Left cardiac atrium (tissue), 4 donors: ENCODE measurements around the gene POPDC3. TPM values are rescaled to one million over a fixed set of nuclear protein-coding genes. Genes with fewer than 3 reads are reported as not detected.
A peak's percentile ranks its signal among the peaks of the same experiment; 100 is the strongest.

ENCODE experiments used
- ATAC-seq, 2 donors: fragments of 200-7000 bp; cut with Tn5 transposase; one replicate each; pipeline ENCODE4 v1.9.1; 2020; ENCODE audit warnings: mild to moderate bottlenecking in 2 of 2, moderate library complexity in 2 of 2
- DNase-seq: peaks from one replicate; pipeline ENCODE4 v3.0.0-alpha.2; 2020
- intact Hi-C, 2 donors: fragments of 100-400 bp; cut with DNase I; formaldehyde crosslinking; loops; one replicate each; pipeline versions ENCODE4 v1.14.1 to v1.15.1; 2022 to 2023
- total RNA-seq, 2 donors: library from RNA; stranded (reverse); fragmentation: NEBNext Ultra II Directional; extraction: Animal tissue kit (Norgen Biotek cat#: 25700); gene quantifications; one replicate each; pipeline ENCODE4 v1.2.1, GENCODE V29; 2021
- donor health status: DM: no; HTN: yes; CAD: no.
- donor health status: DM: no; HTN: yes; CAD: no; lungs with severe emphysema.
- donor health status: DM: yes; HTN: yes; CAD: no.
- donor health status: Dilated cardiomyopathy.

The POPDC3 gene
- total RNA-seq, 2 donors from 2014 or later: 34.5 to 35.5 TPM

- peak; percentile 22 for DNase-seq
- intact Hi-C loops: loop anchor here in 1 of 2 donors (10.0 kb wide), 1 partner anchor 100 kb away; no protein-coding TSS in a partner anchor
- ATAC-seq: peak; percentile 82 to 94
Measured at GRCh38 chr6:105164418-105164817, 15.4 kb downstream of the POPDC3 start.

GRCh38 chr6:105163183-105163582 is 16.6 kb downstream of the POPDC3 start:
- DNase-seq (no peak), ATAC-seq (no peak)
- intact Hi-C loops: loop anchor here in 1 of 2 donors (10.0 kb wide), 1 partner anchor 102 kb away; no protein-coding TSS in a partner anchor

- no peak for ATAC-seq
- intact Hi-C loops: loop anchor here in 1 of 2 donors (10.0 kb wide), 1 partner anchor 102 kb away; no protein-coding TSS in a partner anchor
Measured at GRCh38 chr6:105162377-105162776, 17.4 kb downstream of the POPDC3 start.

GRCh38 chr6:105161421-105161820 is 18.4 kb downstream of the POPDC3 start:
- intact Hi-C loops: loop anchor here in 1 of 2 donors (10.0 kb wide), 1 partner anchor 103 kb away; no protein-coding TSS in a partner anchor
- ATAC-seq: no peak
- DNase-seq: no peak

More at GRCh38 chr6:105162377-105162776, 17.4 kb downstream of the POPDC3 start:
- DNase-seq: no peak

- ATAC-seq (no peak), DNase-seq (no peak)
- intact Hi-C loops: no loop called here
Measured at GRCh38 chr6:105153676-105154075, 26.1 kb downstream of the POPDC3 start.

- DNase-seq: no peak
- intact Hi-C loops: no loop called here
- ATAC-seq: no peak
Measured at GRCh38 chr6:105152880-105153279, 26.9 kb downstream of the POPDC3 start.

- ATAC-seq (no peak), DNase-seq (no peak)
- intact Hi-C loops: no loop called here
Measured at GRCh38 chr6:105151644-105152043, 28.2 kb downstream of the POPDC3 start.

GRCh38 chr6:105138141-105138540 is 41.7 kb downstream of the POPDC3 start:
- intact Hi-C loops: loop anchor here in 1 of 2 donors (5.0 kb wide), 1 partner anchor 224 kb away; no protein-coding TSS in a partner anchor

GRCh38 chr6:105137388-105137787 is 42.4 kb downstream of the POPDC3 start:
- intact Hi-C loops: loop anchor here in 1 of 2 donors (5.0 kb wide), 1 partner anchor 225 kb away; no protein-coding TSS in a partner anchor
- DNase-seq: peak; percentile 35

More at GRCh38 chr6:105138141-105138540, 41.7 kb downstream of the POPDC3 start:
- ATAC-seq (no peak), DNase-seq (no peak)

GRCh38 chr6:105136431-105137350 is 43.1 kb downstream of the POPDC3 start:
- peak; percentile 88 to 89 for ATAC-seq
- DNase-seq: peak; percentile 70
- intact Hi-C loops: loop anchor here in 1 of 2 donors (5.0 kb wide), 1 partner anchor 226 kb away; no protein-coding TSS in a partner anchor

More at GRCh38 chr6:105137388-105137787, 42.4 kb downstream of the POPDC3 start:
- peak in 1 of 2 donors; percentile 13 for ATAC-seq

GRCh38 chr6:105135907-105136430 is 43.8 kb downstream of the POPDC3 start:
- DNase-seq (no peak), ATAC-seq (peak in 1 of 2 donors; percentile 25)
- intact Hi-C loops: loop anchor here in 1 of 2 donors (5.0 kb wide), 1 partner anchor 226 kb away; no protein-coding TSS in a partner anchor

- DNase-seq (no peak), ATAC-seq (no peak)
- intact Hi-C loops: loop anchor here in 1 of 2 donors (5.0 kb wide), 1 partner anchor 227 kb away; no protein-coding TSS in a partner anchor
Measured at GRCh38 chr6:105135056-105135455, 44.8 kb downstream of the POPDC3 start.

GRCh38 chr6:105122717-105123116 is 57.1 kb downstream of the POPDC3 start:
- intact Hi-C loops: no loop called here
- DNase-seq (no peak), ATAC-seq (no peak)

- intact Hi-C loops: no loop called here
- no peak for DNase-seq
- no peak for ATAC-seq
Measured at GRCh38 chr6:105121981-105122380, 57.8 kb downstream of the POPDC3 start.

GRCh38 chr6:105120570-105120969 is 59.2 kb downstream of the POPDC3 start:
- DNase-seq (no peak), ATAC-seq (no peak)
- intact Hi-C loops: no loop called here

- ATAC-seq: no peak
- intact Hi-C loops: no loop called here
- no peak for DNase-seq
Measured at GRCh38 chr6:105116150-105116549, 63.7 kb downstream of the POPDC3 start.

- peak; percentile 49 to 59 for ATAC-seq
- intact Hi-C loops: no loop called here
- DNase-seq: no peak
Measured at GRCh38 chr6:105113422-105113821, 66.4 kb downstream of the POPDC3 start.

- DNase-seq: no peak
- intact Hi-C loops: no loop called here
Measured at GRCh38 chr6:105112577-105112976, 67.2 kb downstream of the POPDC3 start.

GRCh38 chr6:105111871-105112270 is 67.9 kb downstream of the POPDC3 start:
- intact Hi-C loops: no loop called here
- no peak for DNase-seq
- no peak for ATAC-seq

More at GRCh38 chr6:105112577-105112976, 67.2 kb downstream of the POPDC3 start:
- ATAC-seq: no peak

GRCh38 chr6:105111105-105111504 is 68.7 kb downstream of the POPDC3 start:
- intact Hi-C loops: no loop called here
- ATAC-seq: no peak
- no peak for DNase-seq
